Medulla oblongata (tissue), 1 donor: ENCODE results near the gene LIN52.
A peak's percentile ranks its signal among the peaks of the same experiment; 100 is the strongest.

ENCODE experiments used
- DNase-seq: peaks from one replicate; pipeline ENCODE4 v3.0.0-alpha.2; 2015; ENCODE audit errors: extremely low spot score

Gene LIN52

GRCh38 chr14:74194506-74195274, 109.9 kb downstream of the LIN52 start:
- no peak for DNase-seq

- DNase-seq, result no peak
Observed at GRCh38 chr14:74195623-74196022, 110.9 kb downstream of the LIN52 start.

DNA sequence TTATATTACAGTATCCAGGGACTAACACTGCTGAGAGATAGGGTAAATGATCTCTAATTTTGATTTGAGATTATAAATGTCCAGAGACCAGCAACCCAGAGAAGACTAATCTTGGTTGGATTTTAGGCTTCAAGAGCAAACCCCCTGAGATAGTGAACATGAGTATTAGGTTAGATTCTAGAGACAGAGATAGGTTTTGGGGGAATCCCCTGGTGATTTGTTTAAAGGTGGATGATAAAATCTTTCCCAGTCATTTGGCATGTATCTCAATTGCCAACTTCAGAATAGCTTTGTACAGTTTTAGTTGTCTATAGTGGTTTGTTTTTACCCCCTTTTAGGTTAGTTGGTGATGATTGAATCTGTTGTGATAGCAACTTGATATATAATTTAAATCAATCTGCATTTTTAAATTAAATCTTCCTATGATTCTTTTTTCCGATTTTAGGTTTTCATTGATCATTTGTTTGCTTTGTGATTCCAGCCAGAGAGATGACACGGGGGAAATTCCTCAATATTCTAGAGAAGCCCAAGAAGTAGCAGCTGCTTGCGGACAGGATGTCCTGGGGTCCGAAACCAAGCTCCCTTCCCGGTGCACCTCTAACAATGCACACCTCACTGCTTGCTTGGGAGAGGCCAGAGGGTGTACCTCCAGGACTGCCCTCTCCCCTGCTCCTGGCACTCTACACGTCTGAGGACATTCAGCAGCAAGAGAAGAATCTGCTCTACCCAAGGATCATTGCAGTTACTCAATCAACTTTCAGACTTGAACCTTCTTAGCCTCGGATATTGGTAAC, 113.9 kb downstream of the LIN52 start:
- no peak for DNase-seq

GRCh38 chr14:74202113-74202512, 117.4 kb downstream of the LIN52 start:
- DNase-seq, result no peak

DNA sequence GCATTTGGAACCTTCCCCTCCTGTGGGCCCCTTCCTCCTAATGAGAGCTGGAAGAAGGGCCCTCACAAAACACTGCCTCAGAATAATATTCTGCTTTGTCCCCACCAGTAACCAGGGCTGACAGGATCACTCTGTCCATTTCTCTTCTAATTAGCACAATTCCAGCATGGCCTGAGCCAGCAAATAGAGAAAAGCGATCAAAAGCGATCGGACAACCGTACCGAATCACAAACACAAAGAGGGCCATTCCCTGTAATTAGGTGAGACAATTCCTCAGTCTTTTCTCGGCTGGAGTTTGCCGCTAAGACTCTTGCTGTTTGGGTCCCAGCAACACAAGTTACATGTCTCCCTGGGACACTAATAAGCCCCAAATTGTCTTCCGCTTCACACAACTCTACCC, 118.9 kb downstream of the LIN52 start:
- DNase-seq, result peak; percentile 3

DNA sequence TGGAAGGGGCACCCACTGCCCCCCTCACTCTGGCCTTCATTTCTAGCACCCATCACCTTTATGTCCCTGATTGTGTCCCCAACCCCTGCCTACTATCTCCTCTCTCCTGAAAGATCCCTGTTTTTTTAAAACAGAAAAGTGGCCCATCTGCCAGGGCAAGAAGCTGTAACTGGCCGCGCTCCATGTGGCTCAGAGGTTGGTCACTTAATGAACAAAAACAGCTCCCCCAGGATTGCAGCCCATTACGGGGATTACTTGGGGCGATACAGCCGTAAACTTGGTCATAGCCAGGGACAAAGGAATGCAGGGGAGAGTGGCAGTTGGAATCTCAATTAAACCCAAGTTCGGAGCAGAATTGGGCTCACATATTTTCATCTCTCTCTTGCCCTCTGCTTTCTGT, 119.7 kb downstream of the LIN52 start:
- no peak for DNase-seq

- DNase-seq, result no peak
Observed at GRCh38 chr14:74205882-74206281, 121.1 kb downstream of the LIN52 start.

DNA sequence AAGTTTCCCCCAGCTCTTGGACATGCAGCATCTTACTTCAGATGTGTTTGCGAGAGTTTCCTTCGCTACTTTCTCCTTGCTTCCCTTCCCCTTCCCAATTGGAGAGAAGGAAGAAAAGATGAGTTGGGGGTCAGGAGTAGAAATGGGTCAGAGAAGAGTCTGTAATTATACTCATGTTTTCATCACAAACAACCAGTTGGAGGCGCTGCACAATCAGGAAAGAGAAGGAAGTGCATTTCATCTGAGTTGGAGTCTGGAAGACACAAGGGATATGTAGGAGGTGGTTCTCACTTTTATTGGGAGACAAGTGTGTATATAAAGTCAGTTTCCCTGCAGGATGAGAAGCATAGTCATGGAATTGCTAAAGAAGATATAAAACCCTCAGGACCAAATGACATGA, 123.2 kb downstream of the LIN52 start:
- no peak for DNase-seq

DNA sequence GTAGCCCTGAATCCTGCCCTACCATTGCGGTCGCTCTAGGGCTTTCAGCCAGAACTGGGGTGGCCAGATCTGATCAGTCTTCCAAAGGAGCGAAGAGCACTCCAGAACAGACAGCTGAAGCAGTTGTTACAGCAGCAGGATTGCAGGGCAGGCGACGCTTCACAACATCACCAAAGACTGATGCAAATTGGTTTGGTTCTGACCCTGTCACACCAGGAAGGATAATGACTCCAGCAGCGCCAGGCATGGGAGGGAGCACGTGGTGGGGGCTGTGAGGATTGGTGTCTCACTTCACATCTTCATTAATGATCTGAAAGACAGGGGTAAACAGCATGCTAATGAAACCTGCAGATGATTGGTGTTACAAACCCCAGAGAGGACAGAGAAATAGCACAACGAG, 123.9 kb downstream of the LIN52 start:
- DNase-seq, result no peak

DNA sequence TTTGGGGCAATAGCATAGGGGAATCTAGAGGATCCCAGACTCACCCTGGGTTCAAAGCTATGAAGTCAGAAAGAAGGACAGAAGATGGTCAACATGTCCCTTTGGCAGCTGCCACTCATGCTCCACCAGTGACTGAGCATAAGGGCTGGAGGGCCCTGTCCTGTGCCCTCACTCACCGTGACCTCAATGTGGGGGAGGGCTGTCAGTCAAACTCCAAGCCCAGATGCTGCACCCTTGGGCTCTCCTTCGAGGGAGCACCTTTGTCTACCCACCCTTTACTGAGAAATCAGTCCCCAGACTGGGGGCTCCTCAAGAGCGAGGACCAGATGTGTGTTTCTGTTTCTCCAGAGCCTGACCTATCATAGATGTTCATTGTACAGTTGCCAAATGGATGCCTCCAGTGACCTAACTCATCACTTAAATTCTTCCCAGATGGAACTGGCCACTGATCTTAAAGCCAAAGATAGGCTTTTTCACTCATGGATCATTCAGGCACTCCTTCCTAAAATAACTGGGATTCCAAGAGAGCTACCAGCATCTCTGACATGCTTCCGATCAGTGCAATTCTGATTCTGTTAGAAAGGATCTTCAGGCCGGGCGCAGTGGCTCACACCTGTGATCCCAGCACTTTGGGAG, 127.3 kb downstream of the LIN52 start:
- DNase-seq, result no peak

DNA sequence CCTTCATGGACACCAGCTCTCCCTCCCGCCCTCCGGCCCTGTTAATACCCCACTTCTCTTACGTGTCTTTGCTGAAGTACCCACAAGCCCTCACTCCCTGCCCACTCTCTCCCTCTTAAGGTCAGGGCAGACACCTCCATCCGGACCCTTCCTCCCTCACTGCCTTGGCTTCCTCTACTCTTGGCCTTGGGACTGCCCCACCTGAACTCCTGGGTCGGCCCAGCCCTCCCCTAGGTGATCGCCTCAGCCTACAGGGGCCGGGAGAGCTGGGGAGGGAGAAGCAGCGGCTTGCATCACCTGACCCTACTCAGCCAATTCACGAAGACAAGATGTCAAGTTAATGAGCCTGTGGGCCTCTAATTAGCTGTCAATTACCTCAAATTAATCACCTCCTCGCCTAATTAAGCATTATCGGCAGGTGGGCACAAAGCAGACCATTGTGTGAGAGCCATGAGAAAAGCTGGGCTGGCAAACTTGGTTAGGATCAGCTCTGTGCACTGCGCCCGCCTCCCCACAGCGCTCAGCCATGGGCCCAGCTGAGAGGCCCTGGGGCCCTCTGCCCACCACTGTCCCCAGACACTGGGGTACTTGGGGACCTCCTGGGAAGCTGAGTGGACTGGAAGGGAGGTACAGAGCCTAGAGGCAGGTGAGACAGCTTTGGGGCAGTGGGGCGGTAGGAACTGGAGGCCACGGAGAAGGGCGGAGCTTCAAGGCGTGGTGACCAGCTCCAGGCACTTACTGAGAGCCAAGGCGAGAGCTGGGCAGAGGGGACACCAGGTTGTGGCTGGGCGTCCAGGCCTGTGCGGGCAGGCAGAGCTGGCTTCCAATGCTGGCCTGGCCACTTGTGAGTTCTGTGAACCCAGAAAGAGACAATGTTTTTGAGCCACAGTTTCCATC, 129.4 kb downstream of the LIN52 start:
- no peak for DNase-seq

DNA sequence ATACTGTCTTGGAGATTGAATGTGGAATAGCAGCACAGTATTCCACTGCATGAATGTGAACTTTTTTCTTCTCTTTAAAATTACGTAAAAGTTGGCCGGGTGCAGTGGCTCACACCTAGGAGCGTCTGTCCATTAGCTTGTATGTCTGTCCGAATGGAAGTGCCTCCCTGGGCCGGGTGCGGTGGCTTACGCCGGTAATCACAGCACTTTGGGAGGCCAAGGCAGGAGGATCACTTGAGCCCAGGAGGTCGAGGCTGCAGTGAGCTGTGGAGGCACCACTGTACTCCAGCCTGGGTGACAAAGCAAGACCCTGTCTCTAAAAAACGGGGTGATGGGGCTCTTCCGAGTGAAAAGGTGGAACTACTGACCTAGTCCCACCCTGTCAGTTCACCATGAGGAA, 131.9 kb downstream of the LIN52 start:
- DNase-seq, result no peak

- DNase-seq, result peak; percentile 47
Observed at GRCh38 chr14:74217672-74218448, 133.1 kb downstream of the LIN52 start.

- DNase-seq, result no peak
Observed at GRCh38 chr14:74218462-74218861, 133.7 kb downstream of the LIN52 start.

DNA sequence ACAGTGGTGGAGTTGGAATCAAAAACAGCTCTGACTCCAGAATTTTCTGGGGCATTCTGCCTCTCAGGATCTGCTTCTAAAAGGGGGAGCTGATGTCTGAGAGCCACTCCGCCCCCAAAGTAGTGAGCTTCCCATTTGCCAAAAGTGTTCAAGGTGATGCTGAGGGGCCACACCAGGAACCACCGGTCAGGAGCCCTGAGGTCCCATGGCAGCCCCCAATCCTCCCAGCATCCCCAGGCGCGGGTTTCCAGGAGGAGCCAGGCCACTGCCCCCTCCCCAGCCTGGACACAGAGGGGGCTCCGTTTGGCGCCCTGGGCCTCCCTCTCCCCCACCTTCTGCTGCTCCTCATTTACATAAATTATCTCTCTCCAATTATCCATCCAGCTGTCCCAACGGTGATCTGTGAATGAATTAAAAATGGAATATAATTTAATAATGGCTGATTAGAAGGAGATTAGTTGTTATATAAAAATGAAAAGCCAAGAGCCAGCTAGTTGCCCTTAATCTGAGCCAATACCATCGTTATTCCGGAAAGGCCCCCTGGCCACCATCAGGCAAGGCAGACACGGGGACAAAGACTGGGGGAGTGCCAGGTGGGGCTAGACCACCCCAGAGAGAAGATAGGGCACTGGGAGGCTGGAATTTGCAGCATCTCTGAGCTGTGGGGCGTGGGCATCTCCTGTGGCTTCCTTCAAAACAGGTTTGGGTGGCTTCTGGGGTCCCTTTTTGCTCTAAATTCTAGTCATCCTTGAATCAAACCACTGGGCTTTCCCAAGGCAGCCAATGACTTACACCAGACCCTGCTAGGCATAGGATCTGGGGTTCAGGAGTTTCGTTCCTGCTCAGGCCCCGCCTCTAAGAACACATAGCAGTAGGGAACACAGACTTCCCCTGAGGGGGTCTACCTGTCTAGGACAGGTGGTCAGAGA, 134.8 kb downstream of the LIN52 start:
- DNase-seq, result no peak

DNA sequence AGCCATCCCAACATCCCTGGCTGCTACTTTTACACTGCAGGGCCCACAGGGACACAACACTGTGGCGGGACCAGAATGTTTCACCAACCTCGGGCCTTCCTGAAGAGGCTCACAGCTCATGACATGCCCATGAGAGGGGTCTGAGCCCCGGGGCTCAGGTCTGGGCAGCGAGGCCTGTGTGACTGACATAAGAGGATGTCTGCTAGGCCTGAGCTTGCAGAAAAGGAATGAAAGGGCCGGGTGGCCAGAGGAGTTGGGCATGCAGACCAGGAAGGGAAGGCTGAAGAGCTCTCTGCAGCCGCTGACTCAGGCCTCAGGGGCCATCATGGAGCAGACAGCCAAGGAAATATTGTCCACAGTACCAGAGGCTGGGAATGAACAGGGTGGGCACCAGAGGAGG, 136.2 kb downstream of the LIN52 start:
- no peak for DNase-seq

- DNase-seq, result no peak
Observed at GRCh38 chr14:74221741-74222140, 137.0 kb downstream of the LIN52 start.

GRCh38 chr14:74223016-74223415, 138.3 kb downstream of the LIN52 start:
- DNase-seq, result no peak

GRCh38 chr14:74231784-74232183, 147.0 kb downstream of the LIN52 start:
- no peak for DNase-seq

DNA sequence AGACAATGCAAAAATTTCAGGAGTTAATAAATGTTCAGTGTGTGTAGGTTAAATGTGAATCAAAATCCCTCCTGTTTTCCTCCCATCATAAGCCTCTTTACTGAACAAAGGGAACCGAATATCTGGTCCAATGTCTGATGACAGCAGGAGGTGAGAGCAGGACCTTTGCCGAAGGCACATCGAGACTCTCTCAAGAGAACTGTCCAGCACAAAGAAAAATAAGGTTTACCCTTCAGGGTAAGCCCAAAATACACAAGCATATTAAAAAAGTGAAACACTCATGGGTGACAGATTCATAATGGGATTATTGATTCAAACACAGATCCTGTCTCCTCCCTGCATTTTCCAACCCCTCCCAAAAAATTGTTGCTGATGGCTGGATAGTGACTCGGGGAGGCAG, 150.3 kb downstream of the LIN52 start:
- DNase-seq, result no peak
